OCI-LY3 (cell line): ENCODE results near the gene FUT7.

Experiments used
- H2AFZ ChIP-seq: fragments of 200-600, 300-600 bp; shearing (Covaris generic); 2 replicates; pipeline ENCODE4 v1.6.0; 2014; ENCODE audit warnings: antibody characterized with exemption, low read depth, low read length
- H3K27ac ChIP-seq: fragments of 200-600, 300-600 bp; sonication (generic); 2 replicates; pipeline ENCODE4 v1.5.1; 2014; ENCODE audit warnings: mild to moderate bottlenecking, low read length, moderate library complexity, mixed read lengths
- H3K27me3 ChIP-seq: fragments of 200-600, 300-600 bp; sonication (generic); 2 replicates; pipeline ENCODE4 v1.6.1; 2014; ENCODE audit warnings: low read depth, low read length, mixed read lengths
- H3K36me3 ChIP-seq: fragments of 200-600, 300-600 bp; sonication (generic); replicated peaks from 2 replicates; pipeline ENCODE3; 2014; ENCODE audit warnings: low read depth, low read length, mixed read lengths
- H3K4me1 ChIP-seq: fragments of 300-600, 200-600 bp; sonication (generic); 2 replicates; pipeline ENCODE4 v1.6.1; 2014; ENCODE audit warnings: low read length, mixed read lengths
- H3K4me2 ChIP-seq: fragments of 200-600, 300-600 bp; sonication (generic); 2 replicates; pipeline ENCODE4 v1.6.1; 2014; ENCODE audit warnings: low read length, mixed read lengths
- H3K4me3 ChIP-seq: fragments of 300-600, 200-600 bp; sonication (generic); 2 replicates; pipeline ENCODE4 v1.5.1; 2014; ENCODE audit warnings: antibody characterized with exemption, mild to moderate bottlenecking, low read length, moderate library complexity
- H3K79me2 ChIP-seq: fragments of 300-600, 200-600 bp; shearing (Covaris generic); 2 replicates; pipeline ENCODE4 v1.6.1; 2014; ENCODE audit warnings: mild to moderate bottlenecking, low read length, mixed read lengths
- H3K9ac ChIP-seq: fragments of 300-600, 200-600 bp; shearing (Covaris generic); 2 replicates; pipeline ENCODE4 v1.6.0; 2014; ENCODE audit warnings: mild to moderate bottlenecking, low read length, moderate library complexity
- H3K9me3 ChIP-seq: fragments of 200-600, 300-600 bp; shearing (Covaris generic); 2 replicates; pipeline ENCODE4 v1.6.1; 2014; ENCODE audit warnings: low read length, mixed read lengths; ENCODE audit not compliant: insufficient read depth
- H4K20me1 ChIP-seq: fragments of 200-600, 300-600 bp; sonication (generic); 2 replicates; pipeline ENCODE4 v1.6.1; 2016; ENCODE audit warnings: low read length, mixed read lengths; ENCODE audit not compliant: insufficient read depth
- CTCF ChIP-seq: fragments of 200-600, 300-600 bp; sonication (generic); IDR thresholded peaks from 2 replicates; pipeline ENCODE4 v1.5.1; 2014; ENCODE audit warnings: antibody characterized with exemption, low read length, low read depth
- EZH2phosphoT487 ChIP-seq: fragments of 200-600 bp; shearing (Covaris generic); IDR thresholded peaks from 2 replicates; pipeline ENCODE4 v1.6.1; 2018; ENCODE audit warnings: antibody characterized with exemption, mixed run types, low read depth

Gene FUT7

GRCh38 chr9:137055385-137056364 lies 23.8 kb upstream of the FUT7 start:
- no peaks in the 10 kb centered on the region for H3K27me3 ChIP-seq
- H3K4me2 ChIP-seq, result no peak overlapping the region
- H3K4me1 ChIP-seq, result no peaks in the 10 kb centered on the region
- H3K36me3 ChIP-seq, result no peaks in the 10 kb centered on the region
- H3K27ac ChIP-seq, result no peak overlapping the region
- no peak overlapping the region for H3K9ac ChIP-seq
- H3K4me3 ChIP-seq, result no peak overlapping the region
- H3K9me3 ChIP-seq, result no peaks in the 10 kb centered on the region
- TF ChIP-seq CTCF, result no peak
- TF ChIP-seq EZH2phosphoT487, result no peak
- no peaks in the 10 kb centered on the region for H3K79me2 ChIP-seq
- H2AFZ ChIP-seq, result no peak overlapping the region
- no peaks in the 10 kb centered on the region for H4K20me1 ChIP-seq

DNA sequence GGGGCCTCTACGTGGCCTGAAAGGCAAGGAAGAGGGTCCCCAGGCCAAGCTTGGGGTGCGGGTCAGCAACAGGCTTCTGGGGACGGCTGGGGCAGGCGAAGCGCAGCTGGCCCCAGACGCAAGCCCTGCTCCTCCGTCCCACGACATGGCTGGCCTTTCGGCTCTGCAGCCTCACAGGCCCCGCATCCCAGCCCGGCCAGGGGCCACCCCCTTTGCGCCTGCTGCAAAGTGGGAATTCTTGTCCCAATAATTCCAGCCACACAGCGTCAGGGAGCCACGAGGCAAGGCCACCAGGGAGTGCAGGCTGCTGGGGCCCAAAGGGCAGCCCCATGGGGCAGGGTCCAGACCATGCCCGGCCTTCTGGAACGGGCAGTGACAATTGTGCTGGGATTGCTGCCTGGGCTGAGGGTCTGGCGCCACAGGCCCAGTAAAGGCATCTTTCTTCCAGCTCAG lies 23.1 kb upstream of the FUT7 start:
- no peaks in the 10 kb centered on the region for H4K20me1 ChIP-seq
- H3K4me2 ChIP-seq, result no peak overlapping the region
- H3K9me3 ChIP-seq, result no peaks in the 10 kb centered on the region
- no peak overlapping the region for H3K27ac ChIP-seq
- no peak overlapping the region for H3K9ac ChIP-seq
- H3K79me2 ChIP-seq, result no peaks in the 10 kb centered on the region
- no peak for TF ChIP-seq EZH2phosphoT487
- peaks cover 3% of the 10 kb centered on the region; the same call in 1 of the 2 replicates for H3K27me3 ChIP-seq
- H3K4me3 ChIP-seq, result no peak overlapping the region
- no peak overlapping the region for H2AFZ ChIP-seq
- H3K36me3 ChIP-seq, result no peaks in the 10 kb centered on the region
- H3K4me1 ChIP-seq, result no peaks in the 10 kb centered on the region

GRCh38 chr9:137053944-137054931 lies 22.4 kb upstream of the FUT7 start, which contains the start of gene ENTPD2:
Gene ENTPD2 (minus strand): TSS chr9:137054061. CDS start chr9:137053997, 64 bp downstream.
- H2AFZ ChIP-seq, result no peak within 1 kb of the TSS
- H3K27ac ChIP-seq, result no peak within 1 kb of the TSS
- H3K9ac ChIP-seq, result no peak within 1 kb of the TSS
- H3K4me2 ChIP-seq, result no peak within 1 kb of the TSS
- TF ChIP-seq EZH2phosphoT487, result no peak
- no peak for TF ChIP-seq CTCF
- peaks cover 3% of the 10 kb centered on the region; the same call in 1 of the 2 replicates for H3K27me3 ChIP-seq
- no peaks in the 10 kb centered on the region for H3K79me2 ChIP-seq
- no peak within 1 kb of the TSS for H3K4me3 ChIP-seq
- no peaks in the 10 kb centered on the region for H3K9me3 ChIP-seq
- no peaks in the 10 kb centered on the region for H3K4me1 ChIP-seq
- H4K20me1 ChIP-seq, result no peaks in the 10 kb centered on the region
- H3K36me3 ChIP-seq, result no peaks in the 10 kb centered on the region

DNA sequence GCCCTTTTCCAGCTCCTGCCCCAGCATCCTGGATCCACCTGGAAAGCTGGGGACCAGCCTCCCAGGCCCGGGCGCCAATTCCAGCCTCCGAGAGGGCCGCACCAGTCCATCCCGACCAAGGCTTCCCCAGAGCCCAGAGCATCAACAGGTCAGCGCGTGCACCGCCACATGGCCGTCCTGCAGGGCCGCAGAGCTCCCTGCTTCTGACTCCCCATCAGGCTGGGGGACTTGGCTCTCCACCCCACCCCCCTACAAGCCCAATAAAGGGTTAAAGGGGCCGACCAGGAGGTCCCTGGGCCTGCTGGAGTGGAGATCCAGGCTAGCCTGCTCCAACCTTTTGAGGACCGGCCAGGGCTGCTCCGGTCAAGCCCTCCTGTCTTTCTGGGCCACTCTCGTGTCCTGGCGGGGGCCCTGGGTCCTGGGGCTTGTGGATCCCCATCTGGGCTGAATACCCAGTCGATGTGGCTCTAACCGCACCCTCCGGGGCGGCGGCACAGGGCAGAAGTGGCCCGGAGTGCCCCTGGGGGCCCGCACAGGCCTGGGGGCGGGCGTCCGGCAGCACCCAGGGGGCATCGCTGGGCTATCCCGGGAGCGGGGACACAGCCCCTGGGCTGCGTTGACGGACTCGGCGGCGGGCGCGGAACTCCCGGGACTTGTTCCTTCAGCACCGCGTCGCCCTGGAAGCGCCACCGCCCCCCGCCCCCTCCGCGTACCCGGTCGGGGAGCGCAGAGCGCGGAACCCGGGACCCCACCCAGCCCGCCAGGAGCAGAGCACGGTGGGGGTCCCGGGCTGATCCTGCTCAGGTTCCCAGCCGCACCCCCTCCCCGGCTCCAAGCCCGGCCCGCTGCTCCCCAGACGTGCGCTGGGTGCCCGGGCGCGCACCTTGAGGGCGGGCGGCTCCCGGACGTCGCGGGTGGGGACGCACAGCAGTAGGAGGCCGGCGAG lies 21.4 kb upstream of the FUT7 start:
- Histone ChIP-seq H3K4me1 (no peaks in the 10 kb centered on the region), H3K79me2 (no peaks in the 10 kb centered on the region), H3K36me3 (no peaks in the 10 kb centered on the region), H2AFZ (no peak overlapping the region), H4K20me1 (no peaks in the 10 kb centered on the region), H3K4me3 (no peak overlapping the region), H3K9me3 (no peaks in the 10 kb centered on the region), H3K4me2 (no peak overlapping the region), H3K27ac (no peak overlapping the region), H3K27me3 (peaks cover 3% of the 10 kb centered on the region; the same call in 1 of the 2 replicates), H3K9ac (no peak overlapping the region)
- TF ChIP-seq EZH2phosphoT487 (no peak), CTCF (no peak)
